Liver (tissue), 9 donors: ENCODE data around the gene CCDC186. TPM values are rescaled to one million over a fixed set of nuclear protein-coding genes. Genes with fewer than 3 reads are reported as not detected.

Experiments
- DNase-seq: peaks from one replicate; pipeline ENCODE4 v3.0.0-alpha.2; 2017; ENCODE audit warnings: low spot score
- H3K27ac ChIP-seq, 2 donors: one replicate each; pipeline ENCODE4 v1.7.0; 2013; ENCODE audit warnings: inconsistent platforms in 2 of 2, low read length in 2 of 2, control low read depth in 1 of 2, low read depth in 1 of 2, mild to moderate bottlenecking in 1 of 2
- H3K27me3 ChIP-seq, 4 donors: one replicate each; pipeline versions ENCODE4 v1.6.1 to v1.7.0; 2013; ENCODE audit warnings: low read length in 3 of 4, inconsistent platforms in 1 of 4, mild to moderate bottlenecking in 1 of 4, moderate library complexity in 1 of 4; ENCODE audit not compliant: control insufficient read depth in 4 of 4, insufficient read depth in 4 of 4
- H3K36me3 ChIP-seq, 4 donors: one replicate each; pipeline versions ENCODE4 v1.6.1 to v1.7.0; 2013; ENCODE audit warnings: low read length in 3 of 4, mild to moderate bottlenecking in 3 of 4, low read depth in 1 of 4, moderate library complexity in 1 of 4; ENCODE audit not compliant: control insufficient read depth in 4 of 4, insufficient read depth in 3 of 4
- H3K4me1 ChIP-seq, 4 donors: one replicate each; pipeline versions ENCODE4 v1.6.1 to v1.7.0; 2013; ENCODE audit warnings: low read length in 3 of 4, mild to moderate bottlenecking in 3 of 4, moderate library complexity in 1 of 4; ENCODE audit not compliant: control insufficient read depth in 4 of 4, insufficient read depth in 4 of 4
- H3K4me3 ChIP-seq, 3 donors: one replicate each; pipeline versions ENCODE4 v1.6.1 to v1.7.0; 2013; ENCODE audit warnings: low read length in 3 of 3, control low read depth in 1 of 3, low read depth in 1 of 3, mild to moderate bottlenecking in 1 of 3
- H3K9ac ChIP-seq, 2 donors: one replicate each; pipeline ENCODE4 v1.7.0; 2013; ENCODE audit warnings: low read length in 2 of 2, mild to moderate bottlenecking in 2 of 2, moderate library complexity in 2 of 2, control low read depth in 1 of 2, low read depth in 1 of 2
- H3K9me3 ChIP-seq, 4 donors: one replicate each; pipeline versions ENCODE4 v1.6.1 to v1.7.0; 2013; ENCODE audit warnings: low read length in 3 of 4; ENCODE audit not compliant: control insufficient read depth in 4 of 4
- EGR1 ChIP-seq, 2 donors: IDR thresholded peaks; 2 replicates each; pipeline ENCODE4 v1.6.1; 2016 to 2018; ENCODE audit warnings: antibody characterized with exemption in 2 of 2, low read depth in 2 of 2
- FOXA1 ChIP-seq: IDR thresholded peaks from 2 replicates; pipeline ENCODE4 v1.6.1; 2016; ENCODE audit warnings: antibody characterized with exemption
- FOXA2 ChIP-seq: IDR thresholded peaks from 2 replicates; pipeline ENCODE4 v1.6.1; 2016; ENCODE audit warnings: antibody characterized with exemption
- GABPA ChIP-seq, 2 donors: IDR thresholded peaks in 1 of 2; conservative IDR thresholded peaks in 1 of 2; 2 replicates each; pipeline ENCODE4 v1.6.1; 2016; ENCODE audit warnings: antibody characterized with exemption in 2 of 2, mild to moderate bottlenecking in 1 of 2, moderate library complexity in 1 of 2
- HNF4A ChIP-seq, 2 donors: conservative IDR thresholded peaks; 2 replicates each; pipeline ENCODE4 v1.6.1; 2016; ENCODE audit warnings: antibody characterized with exemption in 2 of 2, mild to moderate bottlenecking in 2 of 2
- HNF4G ChIP-seq: IDR thresholded peaks from 2 replicates; pipeline ENCODE4 v1.6.1; 2016; ENCODE audit warnings: antibody characterized with exemption
- JUND ChIP-seq, 2 donors: IDR thresholded peaks; 2 replicates each; pipeline ENCODE4 v1.6.1; 2016; ENCODE audit warnings: antibody characterized with exemption in 2 of 2
- NR2F2 ChIP-seq: IDR thresholded peaks from 2 replicates; pipeline ENCODE4 v1.6.1; 2016; ENCODE audit warnings: antibody characterized with exemption
- RAD21 ChIP-seq, 2 donors: IDR thresholded peaks; 2 replicates each; pipeline ENCODE4 v1.6.1; 2016; ENCODE audit warnings: antibody characterized with exemption in 2 of 2, mild to moderate bottlenecking in 2 of 2
- RXRA ChIP-seq, 2 donors: IDR thresholded peaks; 2 replicates each; pipeline ENCODE4 v1.6.1; 2017 to 2018; ENCODE audit warnings: antibody characterized with exemption in 2 of 2, mild to moderate bottlenecking in 1 of 2
- SP1 ChIP-seq: IDR thresholded peaks from 2 replicates; pipeline ENCODE4 v1.6.1; 2018; ENCODE audit warnings: antibody characterized with exemption, mild to moderate bottlenecking
- TAF1 ChIP-seq: conservative IDR thresholded peaks from 2 replicates; pipeline ENCODE4 v1.6.1; 2016; ENCODE audit warnings: antibody characterized with exemption, mild to moderate bottlenecking
- YY1 ChIP-seq: IDR thresholded peaks from 2 replicates; pipeline ENCODE4 v1.6.1; 2016; ENCODE audit warnings: antibody characterized with exemption, mild to moderate bottlenecking
- WGBS: extraction: QIAGEN DNeasy Blood & Tissue Kit; methylation state at CpG from one replicate; pipeline ENCODE4 v1.1.7; 2013; 5-methylcytosine and 5-hydroxymethylcytosine counted together
- polyA plus RNA-seq, 2 donors: library from polyadenylated mRNA; stranded (reverse) in 1 of 2; unstranded in 1 of 2; fragments of 200-250 nt in 1 of 2; fragments of >200 nt in 1 of 2; fragmentation: Nextera tagmentation in 1 of 2; extraction: Ambion mirVana in 1 of 2; gene quantifications; one replicate each; pipeline versions ENCODE4 v1.2.1 to v1.2.3, GENCODE V29; 2013 to 2015
- total RNA-seq, 2 donors: library from RNA; depleted of rRNA; stranded (reverse); fragments of >200 nt; gene quantifications; one replicate each; pipeline ENCODE4 v1.2.3, GENCODE V29; 2014
- TF ChIP-seq, protein P1 (sequence below): fragments of 150-350 bp; IDR thresholded peaks from 2 replicates; pipeline ENCODE4 v1.5.1; 2017; ENCODE audit warnings: improper control_type of control experiment, low read depth, low read length; ENCODE audit not compliant: missing input control
- TF ChIP-seq, protein P2 (sequence below): IDR thresholded peaks from 2 replicates; pipeline ENCODE4 v1.6.1; 2016; ENCODE audit warnings: antibody characterized with exemption
- TF ChIP-seq, protein P3 (sequence below): IDR thresholded peaks from 2 replicates; pipeline ENCODE4 v1.6.1; 2016; ENCODE audit warnings: antibody characterized with exemption, mild to moderate bottlenecking
- TF ChIP-seq, protein P4 (sequence below): IDR thresholded peaks from 2 replicates; pipeline ENCODE4 v1.6.1; 2016; ENCODE audit warnings: antibody characterized with exemption
- TF ChIP-seq, protein P5 (sequence below): IDR thresholded peaks from 2 replicates; pipeline ENCODE4 v1.6.1; 2016; ENCODE audit warnings: antibody characterized with exemption
- donor health status: healthy.
- donor health status: healthy.
- donor health status: healthy.
- donor health status: healthy.
- donor health status: healthy.

The CCDC186 gene
- total and polyA plus RNA-seq, 4 donors = 1.9 to 11.6 (median 6.1) TPM

DNA sequence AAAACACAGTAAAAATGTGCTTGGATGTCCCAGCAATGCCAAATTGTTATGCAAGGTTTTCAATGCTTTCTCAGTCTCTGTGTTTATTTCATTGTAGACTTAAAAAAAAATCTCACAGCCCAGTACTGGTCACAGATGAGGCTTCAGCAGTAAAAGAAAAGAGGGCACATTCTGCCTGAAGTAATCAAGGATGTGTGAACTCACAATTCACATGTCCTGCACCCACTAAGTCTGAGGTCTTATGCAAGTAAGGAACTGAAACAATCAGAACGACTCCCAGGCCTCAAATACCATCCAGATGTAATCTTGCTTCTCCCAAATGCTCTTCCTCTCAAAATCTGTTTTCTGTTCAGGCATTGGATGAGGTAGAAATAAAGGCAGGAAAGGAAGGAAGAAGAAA, 96.7 kb downstream of the CCDC186 start:
- no peak for TF ChIP-seq RAD21 (IDR thresholded peaks at IDR 0.05)
- TF ChIP-seq, protein P1, sequence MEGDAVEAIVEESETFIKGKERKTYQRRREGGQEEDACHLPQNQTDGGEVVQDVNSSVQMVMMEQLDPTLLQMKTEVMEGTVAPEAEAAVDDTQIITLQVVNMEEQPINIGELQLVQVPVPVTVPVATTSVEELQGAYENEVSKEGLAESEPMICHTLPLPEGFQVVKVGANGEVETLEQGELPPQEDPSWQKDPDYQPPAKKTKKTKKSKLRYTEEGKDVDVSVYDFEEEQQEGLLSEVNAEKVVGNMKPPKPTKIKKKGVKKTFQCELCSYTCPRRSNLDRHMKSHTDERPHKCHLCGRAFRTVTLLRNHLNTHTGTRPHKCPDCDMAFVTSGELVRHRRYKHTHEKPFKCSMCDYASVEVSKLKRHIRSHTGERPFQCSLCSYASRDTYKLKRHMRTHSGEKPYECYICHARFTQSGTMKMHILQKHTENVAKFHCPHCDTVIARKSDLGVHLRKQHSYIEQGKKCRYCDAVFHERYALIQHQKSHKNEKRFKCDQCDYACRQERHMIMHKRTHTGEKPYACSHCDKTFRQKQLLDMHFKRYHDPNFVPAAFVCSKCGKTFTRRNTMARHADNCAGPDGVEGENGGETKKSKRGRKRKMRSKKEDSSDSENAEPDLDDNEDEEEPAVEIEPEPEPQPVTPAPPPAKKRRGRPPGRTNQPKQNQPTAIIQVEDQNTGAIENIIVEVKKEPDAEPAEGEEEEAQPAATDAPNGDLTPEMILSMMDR = no peak
- TF ChIP-seq, protein P2, sequence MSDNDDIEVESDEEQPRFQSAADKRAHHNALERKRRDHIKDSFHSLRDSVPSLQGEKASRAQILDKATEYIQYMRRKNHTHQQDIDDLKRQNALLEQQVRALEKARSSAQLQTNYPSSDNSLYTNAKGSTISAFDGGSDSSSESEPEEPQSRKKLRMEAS = no peak
- no peak for TF ChIP-seq EGR1 (IDR thresholded peaks at IDR 0.05; ENCODE audit: low read depth in 2 of 2)
- TF ChIP-seq FOXA2 = no peak
- no peak for TF ChIP-seq FOXA1
- TF ChIP-seq JUND (IDR thresholded peaks at IDR 0.05) = no peak
- TF ChIP-seq, protein P3, sequence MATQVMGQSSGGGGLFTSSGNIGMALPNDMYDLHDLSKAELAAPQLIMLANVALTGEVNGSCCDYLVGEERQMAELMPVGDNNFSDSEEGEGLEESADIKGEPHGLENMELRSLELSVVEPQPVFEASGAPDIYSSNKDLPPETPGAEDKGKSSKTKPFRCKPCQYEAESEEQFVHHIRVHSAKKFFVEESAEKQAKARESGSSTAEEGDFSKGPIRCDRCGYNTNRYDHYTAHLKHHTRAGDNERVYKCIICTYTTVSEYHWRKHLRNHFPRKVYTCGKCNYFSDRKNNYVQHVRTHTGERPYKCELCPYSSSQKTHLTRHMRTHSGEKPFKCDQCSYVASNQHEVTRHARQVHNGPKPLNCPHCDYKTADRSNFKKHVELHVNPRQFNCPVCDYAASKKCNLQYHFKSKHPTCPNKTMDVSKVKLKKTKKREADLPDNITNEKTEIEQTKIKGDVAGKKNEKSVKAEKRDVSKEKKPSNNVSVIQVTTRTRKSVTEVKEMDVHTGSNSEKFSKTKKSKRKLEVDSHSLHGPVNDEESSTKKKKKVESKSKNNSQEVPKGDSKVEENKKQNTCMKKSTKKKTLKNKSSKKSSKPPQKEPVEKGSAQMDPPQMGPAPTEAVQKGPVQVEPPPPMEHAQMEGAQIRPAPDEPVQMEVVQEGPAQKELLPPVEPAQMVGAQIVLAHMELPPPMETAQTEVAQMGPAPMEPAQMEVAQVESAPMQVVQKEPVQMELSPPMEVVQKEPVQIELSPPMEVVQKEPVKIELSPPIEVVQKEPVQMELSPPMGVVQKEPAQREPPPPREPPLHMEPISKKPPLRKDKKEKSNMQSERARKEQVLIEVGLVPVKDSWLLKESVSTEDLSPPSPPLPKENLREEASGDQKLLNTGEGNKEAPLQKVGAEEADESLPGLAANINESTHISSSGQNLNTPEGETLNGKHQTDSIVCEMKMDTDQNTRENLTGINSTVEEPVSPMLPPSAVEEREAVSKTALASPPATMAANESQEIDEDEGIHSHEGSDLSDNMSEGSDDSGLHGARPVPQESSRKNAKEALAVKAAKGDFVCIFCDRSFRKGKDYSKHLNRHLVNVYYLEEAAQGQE = no peak
- H3K27me3 ChIP-seq = no peaks in the 10 kb centered on the region
- H3K27ac ChIP-seq = no peak overlapping the region
- 71% methylated on average over 1 of the region's 1 CpG for WGBS
- no peak overlapping the region for H3K9ac ChIP-seq
- H3K9me3 ChIP-seq = no peaks in the 10 kb centered on the region
- no peak overlapping the region for H3K4me3 ChIP-seq
- no peaks in the 10 kb centered on the region for H3K4me1 ChIP-seq
- DNase-seq = no peak
- no peaks in the 10 kb centered on the region for H3K36me3 ChIP-seq

DNA sequence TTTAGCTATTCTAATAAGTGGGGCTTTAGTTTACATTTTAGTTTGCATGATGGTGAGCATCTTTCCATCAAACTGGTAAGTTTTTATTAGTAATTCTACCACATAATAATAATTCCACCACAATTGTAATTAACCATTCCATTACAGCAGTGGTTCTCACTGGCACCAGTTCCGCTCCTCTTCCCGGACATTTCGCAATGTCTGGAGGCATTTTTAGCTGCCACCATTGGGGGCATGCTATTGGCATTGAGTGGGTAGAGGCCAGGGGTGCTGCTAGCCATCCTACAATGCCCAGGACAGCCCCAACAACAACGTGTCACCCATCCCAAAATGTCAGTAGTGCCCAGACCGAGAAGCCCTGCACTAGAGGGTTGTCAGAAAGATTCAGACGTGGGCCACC, 98.9 kb downstream of the CCDC186 start:
- Histone ChIP-seq H3K9ac (no peak overlapping the region), H3K36me3 (no peaks in the 10 kb centered on the region), H3K27ac (no peak overlapping the region), H3K27me3 (no peaks in the 10 kb centered on the region), H3K4me3 (no peak overlapping the region), H3K4me1 (no peaks in the 10 kb centered on the region), H3K9me3 (no peaks in the 10 kb centered on the region)
- DNase-seq = no peak
- WGBS = 92% methylated on average over 6 of the region's 6 CpGs
- TF ChIP-seq TAF1 (no peak), NR2F2 (no peak), GABPA (IDR thresholded peaks at IDR 0.05 in 1 of 2, conservative IDR thresholded peaks at IDR 0.05 in 1 of 2) (no peak), FOXA1 (no peak), RAD21 (IDR thresholded peaks at IDR 0.05) (no peak), YY1 (no peak), HNF4G (no peak), FOXA2 (no peak), SP1 (no peak), EGR1 (IDR thresholded peaks at IDR 0.05; ENCODE audit: low read depth in 2 of 2) (no peak), JUND (IDR thresholded peaks at IDR 0.05) (no peak), RXRA (IDR thresholded peaks at IDR 0.05) (no peak), HNF4A (conservative IDR thresholded peaks at IDR 0.05) (no peak)
- TF ChIP-seq, protein P1 = no peak
- TF ChIP-seq, protein P3 = no peak
- TF ChIP-seq, protein P4, sequence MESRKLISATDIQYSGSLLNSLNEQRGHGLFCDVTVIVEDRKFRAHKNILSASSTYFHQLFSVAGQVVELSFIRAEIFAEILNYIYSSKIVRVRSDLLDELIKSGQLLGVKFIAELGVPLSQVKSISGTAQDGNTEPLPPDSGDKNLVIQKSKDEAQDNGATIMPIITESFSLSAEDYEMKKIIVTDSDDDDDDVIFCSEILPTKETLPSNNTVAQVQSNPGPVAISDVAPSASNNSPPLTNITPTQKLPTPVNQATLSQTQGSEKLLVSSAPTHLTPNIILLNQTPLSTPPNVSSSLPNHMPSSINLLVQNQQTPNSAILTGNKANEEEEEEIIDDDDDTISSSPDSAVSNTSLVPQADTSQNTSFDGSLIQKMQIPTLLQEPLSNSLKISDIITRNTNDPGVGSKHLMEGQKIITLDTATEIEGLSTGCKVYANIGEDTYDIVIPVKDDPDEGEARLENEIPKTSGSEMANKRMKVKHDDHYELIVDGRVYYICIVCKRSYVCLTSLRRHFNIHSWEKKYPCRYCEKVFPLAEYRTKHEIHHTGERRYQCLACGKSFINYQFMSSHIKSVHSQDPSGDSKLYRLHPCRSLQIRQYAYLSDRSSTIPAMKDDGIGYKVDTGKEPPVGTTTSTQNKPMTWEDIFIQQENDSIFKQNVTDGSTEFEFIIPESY = no peak
- TF ChIP-seq, protein P5, sequence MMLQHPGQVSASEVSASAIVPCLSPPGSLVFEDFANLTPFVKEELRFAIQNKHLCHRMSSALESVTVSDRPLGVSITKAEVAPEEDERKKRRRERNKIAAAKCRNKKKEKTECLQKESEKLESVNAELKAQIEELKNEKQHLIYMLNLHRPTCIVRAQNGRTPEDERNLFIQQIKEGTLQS = no peak
